ENCODE data around the gene NQO2.

- TF ChIP-seq CTCF (IDR thresholded peaks at IDR 0.05; ENCODE audit: borderline replicate concordance, extremely low read depth, low read length, poor library complexity, severe bottlenecking) (no peak), EZH2 (IDR thresholded peaks at IDR 0.05; ENCODE audit: borderline replicate concordance, low read depth, low read length, severe bottlenecking) (no peak)
Observed at GRCh38 chr6:3015144-3015543, 15.4 kb downstream of the NQO2 start.

Data from DND-41 (cell line).